OCI-LY3 (cell line): ENCODE results near the gene WDFY4.

Experiments used
- H2AFZ ChIP-seq: fragments of 200-600, 300-600 bp; shearing (Covaris generic); 2 replicates; pipeline ENCODE4 v1.6.0; 2014; ENCODE audit warnings: antibody characterized with exemption, low read depth, low read length
- H3K27ac ChIP-seq: fragments of 200-600, 300-600 bp; sonication (generic); 2 replicates; pipeline ENCODE4 v1.5.1; 2014; ENCODE audit warnings: mild to moderate bottlenecking, low read length, moderate library complexity, mixed read lengths
- H3K27me3 ChIP-seq: fragments of 200-600, 300-600 bp; sonication (generic); 2 replicates; pipeline ENCODE4 v1.6.1; 2014; ENCODE audit warnings: low read depth, low read length, mixed read lengths
- H3K36me3 ChIP-seq: fragments of 200-600, 300-600 bp; sonication (generic); replicated peaks from 2 replicates; pipeline ENCODE3; 2014; ENCODE audit warnings: low read depth, low read length, mixed read lengths
- H3K4me1 ChIP-seq: fragments of 300-600, 200-600 bp; sonication (generic); 2 replicates; pipeline ENCODE4 v1.6.1; 2014; ENCODE audit warnings: low read length, mixed read lengths
- H3K4me2 ChIP-seq: fragments of 200-600, 300-600 bp; sonication (generic); 2 replicates; pipeline ENCODE4 v1.6.1; 2014; ENCODE audit warnings: low read length, mixed read lengths
- H3K4me3 ChIP-seq: fragments of 300-600, 200-600 bp; sonication (generic); 2 replicates; pipeline ENCODE4 v1.5.1; 2014; ENCODE audit warnings: antibody characterized with exemption, mild to moderate bottlenecking, low read length, moderate library complexity
- H3K79me2 ChIP-seq: fragments of 300-600, 200-600 bp; shearing (Covaris generic); 2 replicates; pipeline ENCODE4 v1.6.1; 2014; ENCODE audit warnings: mild to moderate bottlenecking, low read length, mixed read lengths
- H3K9ac ChIP-seq: fragments of 300-600, 200-600 bp; shearing (Covaris generic); 2 replicates; pipeline ENCODE4 v1.6.0; 2014; ENCODE audit warnings: mild to moderate bottlenecking, low read length, moderate library complexity
- H3K9me3 ChIP-seq: fragments of 200-600, 300-600 bp; shearing (Covaris generic); 2 replicates; pipeline ENCODE4 v1.6.1; 2014; ENCODE audit warnings: low read length, mixed read lengths; ENCODE audit not compliant: insufficient read depth
- H4K20me1 ChIP-seq: fragments of 200-600, 300-600 bp; sonication (generic); 2 replicates; pipeline ENCODE4 v1.6.1; 2016; ENCODE audit warnings: low read length, mixed read lengths; ENCODE audit not compliant: insufficient read depth
- EZH2phosphoT487 ChIP-seq: fragments of 200-600 bp; shearing (Covaris generic); IDR thresholded peaks from 2 replicates; pipeline ENCODE4 v1.6.1; 2018; ENCODE audit warnings: antibody characterized with exemption, mixed run types, low read depth
- TF ChIP-seq, protein P1 (sequence below): fragments of 200-600, 300-600 bp; sonication (generic); IDR thresholded peaks from 2 replicates; pipeline ENCODE4 v1.5.1; 2014; ENCODE audit warnings: antibody characterized with exemption, low read length, low read depth

WDFY4 gene

DNA sequence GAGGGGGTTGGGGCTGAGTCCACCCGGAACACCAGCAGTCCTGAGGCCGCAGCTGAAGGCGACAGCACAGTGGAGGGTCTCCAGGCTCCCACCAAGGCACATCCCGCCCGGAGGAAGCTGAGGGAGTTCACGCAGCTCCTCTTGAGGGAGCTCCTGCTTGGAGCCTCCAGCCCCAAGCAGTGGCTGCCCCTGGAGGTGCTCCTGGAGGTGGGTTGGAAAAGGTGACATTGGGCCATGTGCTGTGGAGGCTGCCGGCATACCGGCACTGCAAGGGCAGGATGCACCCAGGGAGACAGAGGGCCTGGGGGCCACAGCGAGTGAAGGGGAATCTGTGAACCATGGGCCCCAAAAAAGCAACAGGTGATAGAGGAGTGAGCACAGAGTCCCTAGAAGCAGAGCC, 135.6 kb downstream of the WDFY4 start:
- H3K9ac ChIP-seq: no peak overlapping the region
- H3K36me3 ChIP-seq: peaks cover 50% of the 10 kb centered on the region
- no peak overlapping the region for H3K27ac ChIP-seq
- no peaks in the 10 kb centered on the region for H4K20me1 ChIP-seq
- H3K79me2 ChIP-seq: no peaks in the 10 kb centered on the region
- H3K4me3 ChIP-seq: no peak overlapping the region
- no peak overlapping the region for H2AFZ ChIP-seq
- H3K4me2 ChIP-seq: no peak overlapping the region
- H3K4me1 ChIP-seq: no peaks in the 10 kb centered on the region
- TF ChIP-seq, protein P1, sequence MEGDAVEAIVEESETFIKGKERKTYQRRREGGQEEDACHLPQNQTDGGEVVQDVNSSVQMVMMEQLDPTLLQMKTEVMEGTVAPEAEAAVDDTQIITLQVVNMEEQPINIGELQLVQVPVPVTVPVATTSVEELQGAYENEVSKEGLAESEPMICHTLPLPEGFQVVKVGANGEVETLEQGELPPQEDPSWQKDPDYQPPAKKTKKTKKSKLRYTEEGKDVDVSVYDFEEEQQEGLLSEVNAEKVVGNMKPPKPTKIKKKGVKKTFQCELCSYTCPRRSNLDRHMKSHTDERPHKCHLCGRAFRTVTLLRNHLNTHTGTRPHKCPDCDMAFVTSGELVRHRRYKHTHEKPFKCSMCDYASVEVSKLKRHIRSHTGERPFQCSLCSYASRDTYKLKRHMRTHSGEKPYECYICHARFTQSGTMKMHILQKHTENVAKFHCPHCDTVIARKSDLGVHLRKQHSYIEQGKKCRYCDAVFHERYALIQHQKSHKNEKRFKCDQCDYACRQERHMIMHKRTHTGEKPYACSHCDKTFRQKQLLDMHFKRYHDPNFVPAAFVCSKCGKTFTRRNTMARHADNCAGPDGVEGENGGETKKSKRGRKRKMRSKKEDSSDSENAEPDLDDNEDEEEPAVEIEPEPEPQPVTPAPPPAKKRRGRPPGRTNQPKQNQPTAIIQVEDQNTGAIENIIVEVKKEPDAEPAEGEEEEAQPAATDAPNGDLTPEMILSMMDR: no peak
- H3K27me3 ChIP-seq: no peaks in the 10 kb centered on the region
- no peaks in the 10 kb centered on the region for H3K9me3 ChIP-seq

DNA sequence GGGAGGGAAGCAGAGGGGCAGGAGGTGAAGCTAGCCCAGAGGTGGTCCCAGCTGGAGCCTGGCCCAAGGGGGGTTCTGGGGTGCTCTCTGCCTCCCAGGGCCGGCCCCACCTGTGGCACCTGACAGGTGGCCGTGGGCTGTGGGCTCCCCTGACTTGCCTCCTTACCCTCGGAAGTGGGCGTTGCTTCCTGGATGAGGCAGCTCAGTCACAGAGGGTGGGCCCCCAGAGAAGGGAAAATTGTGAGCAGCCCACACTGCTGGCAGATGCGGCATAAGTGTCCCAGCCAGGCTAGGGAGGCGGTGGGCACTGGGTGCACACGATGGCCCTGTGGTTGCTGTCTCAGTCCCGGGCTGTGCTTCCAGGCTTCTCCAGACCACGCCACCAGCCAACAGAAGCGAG, 136.0 kb downstream of the WDFY4 start:
- no peak overlapping the region for H3K4me3 ChIP-seq
- no peaks in the 10 kb centered on the region for H3K27me3 ChIP-seq
- H3K4me1 ChIP-seq: no peaks in the 10 kb centered on the region
- H3K36me3 ChIP-seq: peaks cover 50% of the 10 kb centered on the region
- no peak overlapping the region for H2AFZ ChIP-seq
- H4K20me1 ChIP-seq: no peaks in the 10 kb centered on the region
- no peak overlapping the region for H3K27ac ChIP-seq
- H3K79me2 ChIP-seq: no peaks in the 10 kb centered on the region
- no peaks in the 10 kb centered on the region for H3K9me3 ChIP-seq
- H3K9ac ChIP-seq: no peak overlapping the region
- H3K4me2 ChIP-seq: no peak overlapping the region
- TF ChIP-seq EZH2phosphoT487: no peak
- TF ChIP-seq, protein P1: no peak

DNA sequence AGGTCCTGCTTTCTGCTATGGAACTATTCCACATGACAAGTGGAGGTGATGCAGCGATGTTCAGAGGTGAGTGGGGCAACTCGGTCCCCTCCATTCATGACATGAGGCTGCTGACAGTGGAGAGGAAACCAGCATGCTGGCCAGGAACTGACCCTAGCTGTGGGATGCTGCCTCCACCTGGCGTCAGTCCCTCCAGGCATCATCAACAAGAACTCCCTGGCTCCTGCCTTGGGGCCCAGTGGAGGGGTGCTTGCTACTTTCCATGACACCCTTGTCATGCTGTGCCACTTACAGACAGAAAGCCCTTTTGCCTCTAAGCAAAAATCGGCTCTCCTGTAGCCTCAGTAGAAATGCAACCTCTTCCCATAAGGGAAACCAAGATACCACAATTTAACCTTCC, 136.4 kb downstream of the WDFY4 start:
- Histone ChIP-seq H3K9ac (no peak overlapping the region), H3K27me3 (no peaks in the 10 kb centered on the region), H3K79me2 (no peaks in the 10 kb centered on the region)

DNA sequence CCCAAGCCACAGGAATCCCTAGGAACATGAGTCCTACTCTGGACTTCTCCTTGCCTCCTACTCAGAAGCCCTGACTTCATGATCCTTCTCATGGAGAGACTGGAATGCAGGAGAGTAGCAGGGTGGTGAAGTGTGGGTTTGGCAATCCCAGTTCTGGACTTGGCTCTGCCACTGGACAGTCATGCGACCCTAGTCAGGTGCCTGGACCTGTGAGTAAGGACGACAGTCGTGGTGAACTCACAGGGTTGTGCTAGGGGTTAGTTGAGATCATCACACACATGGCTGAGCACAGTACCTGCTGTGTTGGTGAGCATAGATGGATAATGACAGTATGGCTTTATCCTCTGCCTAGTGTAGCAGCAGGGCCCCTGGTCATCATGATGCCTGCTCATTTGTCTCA, 137.0 kb downstream of the WDFY4 start:
- no peaks in the 10 kb centered on the region for H3K79me2 ChIP-seq
- no peak overlapping the region for H3K4me2 ChIP-seq
- no peaks in the 10 kb centered on the region for H4K20me1 ChIP-seq
- H3K9ac ChIP-seq: no peak overlapping the region
- peaks cover 50% of the 10 kb centered on the region for H3K36me3 ChIP-seq
- H3K27me3 ChIP-seq: no peaks in the 10 kb centered on the region
- no peak overlapping the region for H2AFZ ChIP-seq
- H3K9me3 ChIP-seq: no peaks in the 10 kb centered on the region
- no peak overlapping the region for H3K4me3 ChIP-seq
- no peak for TF ChIP-seq EZH2phosphoT487
- TF ChIP-seq, protein P1: no peak
- H3K4me1 ChIP-seq: no peaks in the 10 kb centered on the region
- no peak overlapping the region for H3K27ac ChIP-seq

More for the DNA sequence above, 136.4 kb downstream of the WDFY4 start:
- H3K4me1 ChIP-seq: no peaks in the 10 kb centered on the region
- no peak overlapping the region for H2AFZ ChIP-seq
- H4K20me1 ChIP-seq: no peaks in the 10 kb centered on the region
- no peak overlapping the region for H3K4me2 ChIP-seq
- peaks cover 50% of the 10 kb centered on the region for H3K36me3 ChIP-seq
- H3K4me3 ChIP-seq: no peak overlapping the region
- H3K9me3 ChIP-seq: no peaks in the 10 kb centered on the region
- no peak overlapping the region for H3K27ac ChIP-seq
- TF ChIP-seq EZH2phosphoT487: no peak
- TF ChIP-seq, protein P1: no peak
